Prostate gland (tissue), 2 donors: Measurements from ENCODE around the gene GNG10.

Experiments used
- CTCF ChIP-seq, 4 experiments: fragments of 200-600 bp in 2 of 4; fragments of 450-650 bp in 2 of 4; sonication (generic) in 2 of 4; IDR thresholded peaks; 1 replicate in 3 of 4; 2 replicates in 1 of 4; pipeline ENCODE4 v1.5.1; 2016 to 2019; ENCODE audit warnings: antibody characterized with exemption in 4 of 4, mild to moderate bottlenecking in 2 of 4, moderate library complexity in 2 of 4
- POLR2A ChIP-seq: fragments of 450-650 bp; IDR thresholded peaks from one replicate; pipeline ENCODE4 v1.6.1; 2016; ENCODE audit warnings: antibody characterized with exemption, mild to moderate bottlenecking
- POLR2AphosphoS5 ChIP-seq: sonication (generic); formaldehyde crosslinking; IDR thresholded peaks from one replicate; pipeline ENCODE4 v1.6.1; 2017; ENCODE audit warnings: antibody characterized with exemption

- TF ChIP-seq POLR2A (peak; percentile 100), CTCF (IDR thresholded peaks at IDR 0.05) (peak in 1 of 4 experiments; percentile 32), POLR2AphosphoS5 (peak; percentile 99)
Observed at GRCh38 chr9:111631214-111631971, 30.0 kb upstream of the GNG10 start, which contains the start of gene DNAJC25.
